NCI-H1105 treated with DMSO at 0.1 percent for 48 hours (cell line): ENCODE data around the gene KRT81.
"Not testable (repeated sequence)": the region's sequence is repeated elsewhere in the genome, so short reads cannot be mapped to it uniquely, and the experiment has no call there.

Experiments
- DNase-seq: peaks from one replicate; lab custom pipeline; 2025; lab: John Stamatoyannopoulos, UW

The KRT81 gene

GRCh38 chr12:52296572-52297215 is 5.4 kb upstream of the KRT81 start:
- DNase-seq: no peak

- no peak for DNase-seq
Measured at GRCh38 chr12:52295663-52296062, 4.3 kb upstream of the KRT81 start.

DNA sequence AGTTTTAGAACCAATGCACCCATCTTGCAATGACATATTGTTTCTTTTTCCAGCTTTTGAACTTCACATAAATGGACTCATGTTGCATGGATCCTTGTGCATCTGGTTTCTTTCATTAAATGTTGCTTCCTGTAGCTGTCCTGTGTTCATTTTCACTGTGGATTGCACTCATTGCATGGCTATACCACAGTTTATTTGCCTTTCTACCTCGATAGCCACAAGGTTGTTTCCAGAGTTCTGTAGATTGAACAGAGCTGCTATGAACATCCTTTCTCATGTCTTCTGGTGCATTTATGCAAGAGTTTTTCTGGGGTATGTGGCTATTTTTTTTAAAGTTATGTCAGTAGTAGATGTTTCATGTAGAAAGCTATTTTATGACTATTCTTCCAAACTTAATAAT is 3.5 kb upstream of the KRT81 start:
- no peak for DNase-seq

GRCh38 chr12:52293926-52294325 is 2.6 kb upstream of the KRT81 start:
- no peak for DNase-seq

DNA sequence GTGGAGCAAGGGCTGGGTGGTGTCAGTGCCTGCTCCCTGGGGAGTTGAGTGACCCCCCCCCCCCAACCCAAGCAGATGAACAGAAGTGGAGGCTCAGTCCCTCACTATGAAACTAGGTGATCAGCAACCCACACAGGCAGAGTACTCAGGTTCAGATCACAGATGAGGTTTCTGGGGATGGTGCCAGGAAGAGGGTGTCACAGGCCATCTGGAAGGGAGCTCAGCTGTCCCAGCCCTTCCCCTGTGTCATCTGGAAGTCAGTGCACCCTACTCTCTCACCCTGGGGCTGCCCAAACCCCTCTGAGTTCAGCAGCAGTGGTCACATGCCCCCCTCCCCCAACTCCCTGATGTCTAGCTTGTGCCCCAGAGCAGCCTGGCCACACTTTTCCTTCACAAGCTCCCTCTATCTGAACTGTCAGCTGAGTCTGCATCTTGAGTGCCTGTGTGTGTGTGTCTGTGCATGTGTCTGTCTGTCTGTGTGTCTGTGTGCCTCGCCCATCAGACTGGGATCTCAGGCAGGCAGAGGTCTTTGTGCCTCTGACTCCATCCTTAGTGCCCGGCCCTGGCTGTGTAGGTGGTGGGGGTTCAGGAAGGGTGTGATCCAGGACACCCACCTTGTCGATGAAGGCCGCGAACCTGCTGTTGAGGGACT is 725 bp downstream of the KRT81 start:
- not testable (repeated sequence) for DNase-seq

- not testable (repeated sequence) for DNase-seq
Measured at GRCh38 chr12:52287816-52288805, 3.2 kb downstream of the KRT81 start.

DNA sequence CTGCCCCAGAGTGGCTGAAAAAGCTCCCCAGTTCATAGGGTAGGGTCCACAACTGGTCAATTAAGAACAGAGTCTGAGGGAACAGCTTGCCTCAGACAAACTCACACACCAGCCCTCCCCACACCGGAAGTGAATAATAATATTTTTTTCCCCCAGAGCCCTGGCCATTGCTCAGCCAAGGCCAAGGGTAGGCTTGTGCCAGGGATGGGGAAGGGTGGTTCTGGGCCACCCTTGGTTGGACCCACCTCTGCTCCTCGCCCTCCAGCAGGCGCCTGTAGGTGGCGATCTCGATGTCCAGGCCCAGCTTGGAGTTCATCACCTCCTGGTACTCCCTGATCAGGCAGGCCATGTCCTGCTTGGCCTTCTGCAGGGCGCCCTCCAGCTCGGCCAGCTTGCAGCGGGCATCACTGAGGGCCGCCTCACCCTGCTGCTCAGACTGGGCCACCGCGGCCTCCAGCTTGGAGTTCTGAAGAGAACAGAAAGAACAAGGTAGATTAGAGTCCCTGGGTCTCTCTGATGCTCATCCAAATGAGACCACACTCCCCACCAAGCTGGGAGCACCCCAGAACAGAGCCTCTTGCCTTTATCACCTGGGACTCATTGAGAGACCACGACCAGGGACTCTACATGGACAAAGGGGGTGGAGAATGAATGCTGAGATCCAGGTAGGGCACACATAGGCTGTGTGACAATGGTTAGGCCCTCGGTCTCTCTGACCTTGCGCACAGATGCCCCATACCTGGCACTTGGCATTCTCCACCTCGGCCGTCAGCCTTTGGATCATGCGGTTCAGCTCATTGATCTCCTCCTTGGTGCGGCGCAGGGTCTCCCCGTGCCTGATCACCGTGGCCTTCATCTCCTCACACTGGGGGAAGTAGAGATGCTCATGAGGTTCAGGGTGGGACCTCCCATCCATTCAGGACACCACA is 4.2 kb downstream of the KRT81 start:
- not testable (repeated sequence) for DNase-seq

DNA sequence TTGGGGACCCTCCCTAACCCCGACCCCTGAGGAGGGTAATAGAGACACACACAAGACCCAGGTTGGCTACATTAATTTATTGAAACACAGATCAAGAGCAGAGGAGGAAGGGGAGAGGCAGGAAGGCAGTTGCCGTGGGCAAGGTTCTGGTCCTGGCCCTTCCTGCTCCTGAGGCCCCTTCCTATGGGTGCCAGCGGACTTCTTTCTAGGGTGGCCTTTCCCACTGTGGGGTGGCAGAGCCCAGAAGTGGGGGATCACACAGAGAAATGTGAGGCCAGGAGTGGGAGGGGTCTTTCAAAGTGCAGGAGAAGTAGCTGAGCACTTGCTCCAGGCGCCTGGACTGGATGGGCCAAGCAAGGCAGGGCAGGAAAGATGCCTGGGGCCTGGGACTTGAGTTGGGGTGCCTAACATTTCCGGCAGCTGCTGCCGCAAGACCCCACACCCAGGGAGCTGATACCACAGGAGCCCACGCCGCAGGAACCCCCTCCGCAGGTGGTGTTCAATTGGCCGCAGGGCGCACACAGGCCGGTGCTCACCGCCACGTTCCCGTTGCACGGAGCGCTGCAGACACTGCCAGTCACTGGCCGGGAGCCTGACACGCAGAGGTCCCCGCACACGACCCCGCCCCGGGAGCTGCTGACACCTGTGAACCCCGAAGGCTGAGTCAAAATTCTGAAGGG is 5.3 kb downstream of the KRT81 start:
- DNase-seq: no peak

DNA sequence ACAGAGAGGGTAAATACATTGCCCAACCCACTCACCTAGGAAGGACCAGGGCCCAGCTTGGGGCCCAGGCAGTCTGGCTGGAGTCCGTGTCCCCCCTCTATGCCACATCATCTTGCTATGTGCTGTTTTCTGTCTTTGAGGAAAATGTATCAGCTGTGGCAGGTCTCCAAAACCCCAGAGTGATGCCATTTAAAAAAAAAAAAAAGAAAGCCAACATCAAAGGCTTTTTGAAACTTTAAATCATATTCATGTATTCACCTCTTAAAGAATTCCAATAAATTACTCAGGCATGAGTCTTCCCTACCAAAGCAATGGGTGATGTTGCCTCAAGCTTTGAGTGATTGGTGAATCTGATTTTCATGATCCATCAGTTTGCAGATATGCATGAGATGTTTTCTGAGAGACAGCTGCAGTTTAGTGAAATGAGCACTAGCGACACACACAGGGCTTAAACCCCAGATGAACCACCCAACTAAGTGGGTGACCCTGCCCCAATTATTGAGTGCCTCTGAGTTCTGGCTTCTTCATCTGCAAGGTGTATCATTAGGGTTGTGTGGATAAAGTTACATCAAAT is 6.1 kb downstream of the KRT81 start:
- no peak for DNase-seq

- DNase-seq: no peak
Measured at GRCh38 chr12:52284562-52285171, 6.7 kb downstream of the KRT81 start.

GRCh38 chr12:52280796-52281560 is 10.4 kb downstream of the KRT81 start:
- DNase-seq: no peak

GRCh38 chr12:52280319-52280795 is 11.0 kb downstream of the KRT81 start:
- DNase-seq: no peak

DNA sequence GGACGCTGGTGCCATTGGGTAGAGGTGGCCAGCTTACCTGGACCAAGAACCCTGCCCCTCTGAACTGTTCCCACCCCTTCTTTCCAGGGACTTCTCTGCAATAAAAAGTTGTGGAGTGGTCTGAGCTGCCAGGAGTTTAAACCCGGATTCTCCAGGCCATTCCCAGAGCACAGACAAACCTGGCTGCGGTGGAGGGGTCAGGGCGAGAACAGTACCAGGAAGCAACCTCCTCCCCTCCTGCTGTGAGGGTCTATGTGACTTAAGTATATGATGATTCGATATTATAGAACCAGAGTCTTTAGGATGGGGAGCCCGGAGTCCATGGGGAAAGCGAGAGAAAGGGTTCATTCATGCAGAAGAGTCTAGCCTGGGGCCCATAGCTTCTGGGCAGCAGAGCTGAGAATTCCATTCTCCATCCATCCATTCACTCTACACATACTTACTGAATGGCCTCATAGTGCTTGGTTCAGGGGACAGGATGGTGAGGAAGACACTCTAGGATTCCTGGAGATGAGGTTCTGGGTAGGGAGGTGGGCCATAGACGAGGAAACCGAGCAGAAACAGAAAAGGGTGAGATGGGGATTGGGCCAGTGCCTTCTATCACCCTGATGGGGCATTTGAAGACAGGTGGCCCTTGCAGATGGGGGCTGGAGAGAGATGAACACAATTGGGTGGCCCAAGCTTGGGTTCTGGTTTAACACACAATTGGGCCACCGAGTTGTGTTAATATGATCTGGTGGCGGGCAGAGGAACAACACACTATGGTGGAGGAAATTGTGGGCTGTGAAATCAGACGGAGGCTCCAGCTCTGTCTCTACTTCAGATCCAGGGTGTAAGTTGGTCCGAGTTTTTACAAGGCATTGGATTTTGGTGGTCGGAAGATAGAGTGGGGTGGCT is 11.7 kb downstream of the KRT81 start:
- no peak for DNase-seq

DNA sequence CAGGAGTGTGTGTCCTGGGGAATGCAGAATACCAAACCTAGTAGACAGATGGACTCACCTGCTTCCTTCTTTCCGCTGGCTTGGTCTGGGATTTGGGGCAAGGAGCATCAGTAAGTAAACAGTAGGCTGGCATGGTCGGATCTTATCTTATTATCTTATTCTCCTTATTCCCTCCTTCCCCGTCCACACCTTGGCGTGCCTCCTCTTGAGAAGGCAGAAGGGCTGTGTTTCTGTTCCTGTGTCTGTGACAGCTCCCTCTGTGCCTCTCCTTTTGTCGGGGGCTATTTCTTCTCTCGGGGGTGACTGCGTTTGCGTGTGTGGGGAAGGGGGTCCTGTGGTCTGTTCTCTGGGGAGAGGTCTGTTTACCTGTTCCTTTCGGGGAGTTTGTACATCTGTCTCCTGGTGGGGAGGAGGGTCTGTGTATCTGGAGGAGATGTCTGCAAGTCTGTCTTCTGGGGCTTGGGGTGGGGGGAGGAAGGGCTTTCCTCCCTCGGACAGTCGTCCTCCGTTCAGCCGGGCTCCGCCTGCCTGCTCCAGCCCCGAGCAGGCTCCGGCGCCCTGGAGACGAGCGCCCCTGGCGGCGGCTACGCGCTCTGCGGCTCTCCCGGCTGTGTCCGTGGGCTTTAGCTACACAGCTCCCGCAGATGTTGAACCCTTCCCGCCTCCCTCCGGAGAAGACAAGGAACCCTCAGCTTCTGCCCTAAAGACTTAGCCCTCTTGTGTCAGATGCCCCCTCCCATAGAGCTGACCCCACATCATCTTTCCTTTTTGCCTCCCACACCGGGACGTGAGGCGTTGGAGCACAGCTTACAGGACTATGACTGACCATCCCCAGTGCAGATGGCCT is 12.5 kb downstream of the KRT81 start:
- DNase-seq: peak; percentile 41

DNA sequence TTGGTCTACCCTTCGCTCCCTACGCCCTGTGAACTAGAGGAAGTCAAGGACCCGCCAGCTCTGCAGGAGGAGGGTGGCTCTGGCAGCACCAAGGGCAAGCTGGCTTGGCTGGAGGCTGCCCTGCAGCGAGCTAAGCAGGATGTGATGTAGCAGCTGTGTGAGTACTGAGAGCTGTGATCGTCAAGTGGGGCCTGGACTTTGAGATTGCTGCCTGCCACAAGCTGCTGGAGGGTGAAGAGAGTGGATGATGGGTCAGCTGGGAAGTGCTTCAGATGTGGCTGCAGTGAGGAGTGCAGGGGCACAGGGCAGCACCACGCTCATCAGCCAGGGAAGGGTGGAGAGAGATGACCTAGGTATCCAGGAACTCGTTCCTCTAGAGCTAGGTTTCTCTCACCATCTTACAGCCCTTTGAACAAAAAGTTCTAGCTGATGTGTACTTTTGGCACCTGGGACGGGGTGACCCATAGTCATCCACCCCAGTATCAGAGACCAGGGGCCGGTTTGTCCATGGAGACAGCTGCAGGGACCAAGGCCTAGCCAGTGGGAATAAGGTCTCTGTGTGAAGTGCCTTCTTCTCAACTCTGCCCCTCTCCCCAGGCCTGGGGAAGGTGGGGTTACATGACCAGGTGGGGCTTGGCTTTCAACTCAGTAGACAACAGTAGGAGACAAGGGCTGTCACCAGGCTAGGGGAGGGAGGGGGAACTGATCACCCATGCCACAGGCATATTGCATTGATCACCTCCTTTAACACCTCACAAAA is 13.7 kb downstream of the KRT81 start:
- DNase-seq: no peak

DNA sequence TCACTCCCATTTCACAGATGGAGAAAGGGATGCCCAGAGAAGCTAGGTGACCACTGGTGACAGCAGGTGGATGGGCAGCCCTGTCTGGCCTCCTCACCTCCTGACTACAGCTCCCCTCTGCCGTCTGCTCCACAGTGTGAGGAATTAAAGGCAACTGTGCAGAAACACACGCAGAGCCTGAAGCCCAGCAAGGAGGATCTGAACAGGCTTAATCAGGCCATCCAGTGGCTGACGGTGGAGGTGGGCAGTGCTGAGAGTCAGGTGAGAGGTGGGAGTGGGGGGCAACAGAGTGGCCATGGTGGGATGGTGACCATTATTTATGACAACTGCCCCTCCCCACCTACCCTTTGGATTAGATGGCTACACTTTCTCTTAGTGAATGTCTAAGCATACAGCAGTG is 15.6 kb downstream of the KRT81 start:
- DNase-seq: no peak
